Hippocampal formation (tissue), 2 donors: ENCODE results near the gene CNNM3.

Experiments used
- DNase-seq, 2 donors: peaks; one replicate each; lab custom pipeline; 2025; lab: John Stamatoyannopoulos, UW

Gene CNNM3

DNA sequence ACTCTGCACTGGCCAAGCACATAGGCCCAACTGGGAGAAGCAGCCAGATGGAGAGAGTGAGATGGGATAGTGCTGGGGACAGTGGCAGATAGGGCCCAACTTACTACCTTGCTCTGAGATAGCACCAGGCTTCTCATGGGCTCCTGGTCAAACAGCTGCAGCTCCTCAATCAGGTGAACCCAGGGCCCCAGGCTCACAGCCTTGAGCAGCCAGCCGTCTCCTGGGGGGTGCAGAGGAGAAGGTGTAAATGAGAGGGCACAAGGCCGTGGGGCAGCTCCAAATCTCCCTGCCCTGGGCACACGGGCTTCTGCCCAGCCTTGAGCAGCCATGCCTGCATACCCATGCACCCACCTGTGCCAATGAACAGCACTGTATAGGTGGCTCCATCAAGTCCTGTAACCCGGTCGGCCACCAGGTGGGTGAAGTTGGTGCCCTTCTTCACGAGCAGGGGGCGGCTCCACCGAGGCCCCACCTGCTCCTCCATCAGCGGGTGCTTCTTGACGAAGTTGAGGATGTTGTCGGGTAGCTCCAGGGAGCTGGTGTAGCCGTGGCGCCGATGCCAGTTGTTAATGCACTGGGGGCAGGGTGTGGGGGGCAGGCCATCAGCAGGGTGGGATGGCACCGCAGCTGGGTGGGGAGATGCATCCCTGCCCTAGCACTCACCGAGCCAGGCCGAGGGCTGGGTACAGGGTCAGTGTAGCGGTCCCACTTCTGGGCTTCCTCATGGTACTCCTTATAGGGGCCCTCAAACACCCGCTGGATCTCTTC is 47.7 kb downstream of the CNNM3 start:
- no peak for DNase-seq

DNA sequence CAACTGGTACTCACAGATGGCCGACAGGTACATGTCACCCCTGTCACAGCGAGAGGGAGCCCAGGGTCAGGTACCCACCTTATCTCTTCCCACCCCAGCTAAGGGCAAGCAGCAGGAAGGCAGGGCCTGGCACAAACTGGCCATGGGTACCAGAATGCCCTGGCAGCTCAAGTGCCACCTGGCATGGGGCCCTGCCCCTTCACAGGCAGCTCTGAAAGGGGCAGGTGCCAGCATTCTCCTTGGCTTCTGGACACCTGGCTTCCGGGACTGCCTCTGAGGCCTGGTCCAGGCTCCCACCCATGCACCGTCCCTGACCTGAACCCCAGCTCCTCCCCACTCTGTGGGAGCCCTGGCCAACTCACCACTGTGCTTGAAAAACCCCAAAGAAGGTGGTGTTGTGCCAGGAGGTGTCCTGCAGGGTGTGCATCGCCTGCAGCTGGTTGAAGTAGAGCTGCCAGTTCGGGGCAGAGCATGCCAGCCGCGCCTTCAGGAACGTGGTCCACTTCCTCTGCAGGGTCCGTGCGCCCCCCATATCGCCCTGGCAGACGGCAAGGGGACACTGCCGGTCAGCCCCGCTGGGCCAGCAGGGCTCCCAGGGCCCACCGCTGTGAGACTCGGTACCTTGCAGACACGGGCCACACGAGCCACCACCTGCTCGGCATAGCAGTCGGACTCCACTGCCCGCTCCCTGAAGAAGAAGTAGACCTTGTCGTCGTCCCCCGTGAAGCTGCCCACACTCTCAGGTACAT is 48.4 kb downstream of the CNNM3 start:
- no peak for DNase-seq

DNA sequence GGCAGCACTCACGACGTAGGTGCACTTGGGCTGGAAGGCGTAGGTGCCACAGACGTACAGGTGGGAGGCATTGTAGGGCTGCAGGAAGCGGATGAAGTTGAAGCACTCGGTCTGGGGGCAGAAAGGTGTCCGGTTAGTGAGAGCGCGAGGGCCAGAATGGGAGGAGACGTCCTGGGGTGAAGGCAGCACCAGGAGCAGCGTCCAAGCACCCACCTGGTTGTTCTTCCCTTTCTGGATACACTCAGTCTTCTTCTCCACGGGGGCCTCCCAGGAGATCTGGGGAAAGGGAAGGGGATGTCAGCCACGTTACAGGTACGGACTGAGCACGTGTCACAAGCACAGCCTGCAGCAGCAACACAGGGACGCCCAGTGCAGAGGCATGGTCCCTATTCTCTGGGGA is 49.6 kb downstream of the CNNM3 start:
- no peak for DNase-seq

DNA sequence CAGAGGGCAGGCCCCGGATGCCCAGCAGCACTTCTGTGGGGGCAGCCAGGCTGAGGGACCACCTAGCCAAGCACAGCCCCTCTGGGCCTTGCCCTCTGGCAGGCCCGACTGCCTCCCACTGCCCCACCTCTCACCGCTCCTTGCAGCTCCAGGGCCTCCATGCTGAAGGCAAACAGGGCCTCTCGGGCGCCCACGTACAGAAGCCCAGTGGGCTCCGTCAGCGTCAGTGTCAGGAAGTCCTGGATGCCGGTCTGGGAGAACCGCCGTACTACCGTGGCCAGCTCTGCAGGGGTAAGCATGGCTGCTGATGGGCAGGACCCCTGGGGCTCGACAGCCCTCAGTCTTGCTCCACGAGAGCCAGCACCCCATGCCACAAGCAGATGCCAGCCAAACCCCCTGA is 50.1 kb downstream of the CNNM3 start:
- no peak for DNase-seq

DNA sequence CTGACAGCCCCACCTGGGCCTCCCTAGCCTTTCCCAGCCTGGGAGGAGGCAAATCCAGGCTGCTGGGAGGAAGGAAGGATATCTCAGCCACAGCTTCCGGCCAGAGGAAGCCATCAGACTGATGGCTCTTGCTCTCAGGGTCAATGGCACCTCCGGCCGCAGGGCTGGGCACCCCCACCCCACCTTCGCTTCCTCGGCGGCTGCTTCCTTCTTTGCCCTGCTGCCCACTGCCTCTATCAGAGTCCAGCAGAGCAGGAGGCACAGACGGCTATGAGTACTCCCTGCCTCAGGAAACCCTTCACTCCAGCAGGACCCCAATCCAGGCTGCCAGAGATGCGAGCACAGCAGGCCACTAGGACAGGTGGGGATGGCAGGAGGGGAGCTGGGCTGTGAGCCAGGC is 50.5 kb downstream of the CNNM3 start:
- DNase-seq = peak in 1 of 2 donors; percentile 12

DNA sequence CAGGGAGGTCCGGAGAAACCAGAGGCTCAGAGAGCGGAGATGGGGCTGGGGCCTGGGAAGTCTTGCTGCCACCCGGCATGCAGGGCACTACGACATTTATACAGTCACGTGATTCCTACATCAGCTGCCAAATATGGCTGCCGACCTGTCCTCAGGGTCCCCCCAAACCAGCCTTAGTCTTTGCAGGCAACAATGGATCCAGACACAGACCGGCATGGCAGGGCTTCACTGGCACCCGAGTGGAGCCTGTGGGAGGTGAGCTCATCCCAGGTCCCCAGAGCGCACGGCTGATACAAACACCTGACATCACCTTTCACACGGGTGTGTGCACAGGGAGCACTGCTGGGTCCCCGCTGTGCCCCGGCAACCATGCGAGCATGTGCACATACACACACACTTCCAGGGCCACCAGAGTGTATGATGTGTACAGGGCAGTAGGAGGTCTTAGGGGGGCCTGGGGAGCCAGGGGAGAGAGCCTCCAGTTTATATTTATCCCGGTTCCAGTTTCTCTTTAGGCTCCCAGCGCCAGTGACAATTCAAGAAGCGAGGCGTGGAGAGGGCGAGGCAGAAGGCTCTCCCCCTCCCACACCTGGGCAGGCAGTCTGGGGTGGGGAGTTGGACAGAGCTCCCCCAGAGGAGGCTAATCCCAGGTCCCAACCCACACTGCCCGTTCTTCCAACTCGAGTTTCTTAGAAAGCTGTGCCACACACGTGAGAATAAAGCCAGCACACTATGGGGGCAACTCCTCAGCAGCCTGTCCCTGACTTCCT is 51.1 kb downstream of the CNNM3 start:
- no peak for DNase-seq

DNA sequence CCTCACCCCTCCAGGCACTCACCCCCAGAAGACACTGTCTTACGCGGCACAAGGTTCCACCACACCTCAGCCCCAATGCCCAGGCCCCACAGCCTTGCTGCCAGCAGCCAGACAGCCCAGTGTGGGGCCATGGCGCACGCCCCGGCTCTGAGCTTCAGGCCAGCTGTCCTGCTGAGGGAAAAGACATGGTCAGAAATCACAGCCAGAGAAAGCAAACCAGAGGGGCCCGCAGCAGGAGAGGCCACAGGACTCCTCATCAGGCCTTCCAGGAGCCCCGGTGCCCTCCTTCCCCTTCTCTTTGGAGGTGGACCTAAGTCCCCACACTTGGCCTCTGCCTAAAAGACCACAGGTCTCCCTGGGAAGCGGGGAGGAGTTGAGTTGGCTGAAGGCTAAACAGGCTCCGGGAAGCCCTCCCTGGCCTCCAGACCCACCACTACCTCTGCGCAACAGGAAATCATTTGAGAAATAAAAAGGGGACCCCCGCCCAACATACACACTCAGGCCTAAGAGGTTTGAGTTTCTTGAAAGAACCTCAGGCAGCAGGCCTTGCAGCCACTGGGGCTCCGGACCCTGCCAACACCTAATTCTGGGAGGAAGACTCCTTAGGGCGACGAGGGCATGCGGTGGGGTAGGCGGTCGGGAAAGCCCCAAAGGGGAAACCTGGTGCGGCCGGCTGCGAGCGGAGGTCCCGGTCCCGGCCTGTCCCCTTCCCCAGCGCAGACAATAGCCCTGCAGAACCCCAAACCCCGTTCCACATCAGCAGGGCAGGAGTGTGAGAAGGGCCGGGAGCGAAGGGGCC is 51.9 kb downstream of the CNNM3 start:
- DNase-seq = peak in 1 of 2 donors; percentile 13

DNA sequence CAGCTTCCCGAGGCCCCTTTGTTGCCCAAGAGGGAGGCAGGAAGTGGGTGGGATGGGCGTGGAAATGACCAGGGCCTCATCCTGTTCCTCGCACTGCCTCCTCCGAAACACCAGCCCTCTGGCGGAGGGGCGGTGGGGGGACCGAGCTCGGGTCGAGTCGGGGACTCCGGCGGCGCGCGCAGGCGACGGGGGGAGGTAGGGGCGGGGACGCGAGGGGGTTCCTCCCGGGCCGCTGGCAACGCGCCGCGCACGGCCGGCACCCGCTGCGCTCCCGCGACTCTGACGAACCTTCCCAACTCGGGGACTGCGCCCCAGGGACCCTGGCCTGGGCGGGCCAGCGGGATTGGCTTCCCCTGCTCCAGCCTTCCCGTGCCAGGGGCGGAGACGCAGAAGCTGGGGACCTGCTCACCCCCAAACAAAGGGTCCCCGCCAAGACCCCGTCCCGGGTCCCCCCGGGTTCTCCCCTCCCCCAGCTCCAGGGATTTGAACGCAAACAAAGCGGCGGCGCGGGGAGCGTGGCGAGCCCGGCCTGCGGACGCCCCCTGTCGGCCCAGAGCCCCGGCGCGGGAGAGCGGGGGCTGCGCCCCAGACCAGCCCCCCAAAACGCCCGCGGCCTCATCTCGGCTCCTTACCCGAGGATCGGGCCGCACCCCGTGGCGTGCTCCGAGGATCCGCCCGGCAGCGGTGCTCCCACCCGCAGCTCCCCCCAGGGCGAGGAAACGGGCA is 52.6 kb downstream of the CNNM3 start:
- DNase-seq = peak; percentile 39 to 74

DNA sequence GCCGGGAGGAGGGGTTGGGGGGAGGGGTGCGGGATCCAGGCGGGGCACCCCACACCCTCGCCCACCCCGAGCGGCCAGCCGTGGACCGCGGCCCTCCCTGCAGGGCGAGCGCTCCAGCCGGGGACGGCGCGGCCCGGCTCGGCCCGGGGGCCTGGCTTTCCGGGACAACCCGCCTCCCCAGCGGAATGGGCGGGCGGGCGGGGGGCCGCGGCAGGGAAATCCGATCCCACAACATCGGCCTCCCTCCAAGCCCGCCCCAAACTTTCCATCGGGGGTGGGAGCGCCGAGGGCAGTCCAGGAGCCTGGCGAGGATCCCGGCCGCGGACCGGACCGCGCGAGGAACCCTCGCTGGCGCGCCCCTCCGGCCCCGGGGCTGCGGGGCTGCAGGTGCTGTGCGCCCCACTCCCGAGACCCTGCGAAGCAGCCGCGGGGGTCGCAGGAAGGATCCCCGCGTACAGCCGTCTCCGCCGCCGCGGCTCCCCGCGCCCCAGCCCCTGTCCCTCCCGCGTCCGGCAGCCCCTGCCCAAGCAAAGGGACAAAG is 53.3 kb downstream of the CNNM3 start:
- peak in 1 of 2 donors; percentile 74 for DNase-seq

DNA sequence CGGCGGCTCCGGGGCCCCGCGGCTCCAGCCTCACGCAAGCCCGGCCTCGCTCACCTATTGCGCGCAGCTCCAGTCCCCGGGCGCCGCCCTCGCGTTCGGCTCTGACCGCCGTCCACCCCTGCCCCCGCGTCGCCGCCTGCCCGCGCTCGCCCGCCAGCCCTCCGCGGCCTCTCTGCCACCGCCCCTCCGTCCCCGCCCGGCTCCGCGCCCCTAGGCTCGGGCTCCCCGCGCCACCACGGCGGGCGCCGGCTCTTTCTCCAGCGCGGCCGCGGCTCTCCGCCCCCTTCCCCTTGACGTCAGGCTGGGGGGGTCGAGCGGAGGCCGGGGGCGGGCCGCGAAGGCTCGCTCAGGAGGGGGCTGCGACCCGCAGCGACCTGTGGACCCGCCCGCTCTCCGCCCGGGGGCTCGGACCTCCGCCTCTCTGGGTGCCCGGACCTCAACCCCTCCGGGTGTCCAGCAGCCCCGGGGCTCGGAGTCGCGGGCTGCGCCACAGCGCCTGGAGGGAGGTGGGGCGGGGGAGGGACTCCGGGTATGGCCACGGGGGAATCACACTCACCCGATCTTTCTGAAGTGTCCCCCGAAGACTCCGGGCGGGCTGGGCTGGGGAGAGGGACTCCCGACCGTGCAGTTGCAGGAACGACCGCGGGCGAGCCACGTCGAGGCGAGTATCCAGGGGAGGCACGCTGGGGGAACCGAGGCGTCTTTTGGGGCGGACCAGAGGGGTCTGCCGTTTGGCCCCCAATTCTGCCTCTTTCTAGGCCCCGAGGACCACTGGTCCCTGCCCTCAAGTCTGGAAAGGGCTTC is 54.0 kb downstream of the CNNM3 start, which contains the start of gene SEMA4C:
Gene SEMA4C (minus strand): TSS at position 259 of the 804 bp plus-strand sequence. CDS start 2,194 bp downstream, outside the sequence.
- peak; percentile 60 to 76 for DNase-seq

DNA sequence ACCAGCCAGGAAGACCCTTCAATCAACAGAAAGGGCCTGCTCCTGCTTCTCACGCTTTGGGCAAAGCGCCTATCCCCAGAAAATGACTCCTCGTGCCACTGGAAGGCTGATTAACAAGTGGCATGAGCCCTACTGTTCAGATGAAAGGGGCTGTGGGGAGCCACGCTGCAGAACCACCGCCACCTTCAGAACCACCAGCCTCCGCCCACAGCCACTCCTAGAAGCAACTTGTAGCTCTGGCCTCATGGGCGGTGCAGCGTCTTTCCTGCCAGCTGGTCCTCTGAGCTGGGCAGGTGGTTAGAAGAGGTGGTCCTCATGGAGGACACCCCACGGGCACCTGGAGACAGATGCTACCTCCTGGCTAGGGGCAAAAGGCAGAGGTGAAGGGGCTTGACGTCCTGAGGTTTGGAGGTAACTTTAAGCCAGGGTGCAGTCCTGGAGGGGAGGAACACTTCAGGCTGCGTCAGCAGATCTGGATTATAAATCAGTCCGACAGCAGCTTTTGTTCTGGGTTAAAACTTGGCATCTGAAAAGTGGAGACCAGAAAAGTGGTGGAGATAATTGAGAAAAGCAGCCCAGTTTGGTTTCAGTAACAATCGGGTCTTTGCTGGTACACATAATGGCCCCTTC is 54.7 kb downstream of the CNNM3 start:
- peak; percentile 68 to 80 for DNase-seq

DNA sequence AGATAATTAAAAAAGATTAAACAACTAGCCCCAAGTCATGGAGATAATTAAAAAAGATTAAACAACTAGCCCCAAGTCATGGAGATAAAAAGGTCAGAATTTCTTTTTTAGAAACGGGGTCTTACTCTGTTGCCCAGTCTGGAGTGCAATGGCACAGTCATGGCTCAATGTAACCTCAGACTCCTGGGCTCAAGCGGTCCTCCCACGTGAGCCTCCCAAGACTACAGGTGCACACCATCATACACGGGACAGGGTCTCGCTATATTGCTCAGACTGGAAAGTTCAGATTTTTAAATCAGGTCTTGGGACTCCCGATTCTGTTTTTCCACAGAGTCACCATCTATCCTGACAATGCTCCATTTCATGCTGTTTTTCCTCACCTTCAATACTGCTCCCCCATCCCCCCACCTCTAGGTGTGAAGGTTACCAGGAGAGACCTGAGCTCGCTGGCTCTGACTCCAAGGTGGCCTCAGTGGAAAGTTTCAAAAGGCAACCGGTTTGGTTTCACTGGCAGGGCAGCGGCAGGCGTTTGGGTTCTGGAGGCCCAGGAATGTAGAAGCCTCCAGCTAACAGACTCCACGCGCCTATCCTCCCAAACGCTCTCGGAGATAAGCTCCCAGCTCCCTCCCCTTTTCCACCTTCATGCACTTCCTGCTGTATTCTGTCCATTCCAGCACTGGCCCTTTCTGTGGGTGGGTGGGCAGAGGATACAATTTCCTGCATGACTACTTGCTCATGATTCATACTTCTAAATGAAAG is 56.7 kb downstream of the CNNM3 start:
- no peak for DNase-seq

DNA sequence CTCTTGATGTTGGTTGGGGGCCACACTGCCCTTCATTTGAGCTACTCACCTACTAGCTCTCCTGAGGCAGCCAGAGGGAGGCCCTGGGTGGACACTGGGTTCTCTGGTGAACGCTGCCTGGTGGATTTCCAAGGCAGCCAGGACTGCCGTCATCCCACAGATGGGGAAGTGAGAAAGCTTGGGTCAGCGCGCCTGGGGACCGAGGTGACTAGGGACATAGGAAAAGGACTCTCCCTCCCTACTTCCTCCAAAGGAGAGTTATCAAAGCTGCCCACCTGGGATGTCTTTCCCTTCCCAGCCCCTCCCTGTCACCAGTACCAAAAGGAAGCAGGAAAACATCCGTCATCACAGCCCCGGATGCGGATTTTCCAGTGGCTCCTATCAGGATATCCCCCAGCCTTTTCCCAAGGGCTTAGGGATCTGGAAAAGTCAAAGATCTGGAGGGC is 57.6 kb downstream of the CNNM3 start:
- DNase-seq = peak; percentile 24 to 52

DNA sequence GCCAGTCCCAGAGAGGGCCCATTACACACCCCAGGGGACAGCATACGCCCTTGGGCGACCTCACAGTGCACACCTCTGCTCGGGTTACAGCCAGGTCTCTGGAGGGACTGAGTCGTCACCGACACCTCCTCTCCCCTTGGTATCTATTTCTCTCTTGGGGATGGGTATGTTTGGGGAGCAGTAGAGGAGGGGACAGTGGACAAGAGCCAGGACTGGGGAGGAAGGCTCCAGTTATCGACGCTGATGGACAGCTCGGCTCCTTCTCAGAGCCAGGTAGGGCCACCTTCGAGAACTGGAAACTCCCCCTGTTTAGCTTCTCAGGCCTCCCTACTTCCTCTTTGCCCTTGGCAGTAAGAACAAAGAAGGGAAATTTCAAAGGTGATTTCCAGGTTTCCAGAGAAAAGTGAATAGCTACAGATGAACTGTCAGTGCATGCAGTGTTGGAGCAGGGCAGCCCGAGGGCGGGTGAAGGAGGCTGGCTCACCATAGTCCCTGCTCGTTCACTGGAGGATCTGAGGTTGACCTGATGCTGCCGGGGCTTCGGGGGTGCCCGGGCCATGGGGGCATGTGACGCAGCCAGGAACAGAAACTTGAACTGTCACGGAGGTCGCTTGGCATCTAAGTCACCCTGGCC is 58.2 kb downstream of the CNNM3 start:
- no peak for DNase-seq

DNA sequence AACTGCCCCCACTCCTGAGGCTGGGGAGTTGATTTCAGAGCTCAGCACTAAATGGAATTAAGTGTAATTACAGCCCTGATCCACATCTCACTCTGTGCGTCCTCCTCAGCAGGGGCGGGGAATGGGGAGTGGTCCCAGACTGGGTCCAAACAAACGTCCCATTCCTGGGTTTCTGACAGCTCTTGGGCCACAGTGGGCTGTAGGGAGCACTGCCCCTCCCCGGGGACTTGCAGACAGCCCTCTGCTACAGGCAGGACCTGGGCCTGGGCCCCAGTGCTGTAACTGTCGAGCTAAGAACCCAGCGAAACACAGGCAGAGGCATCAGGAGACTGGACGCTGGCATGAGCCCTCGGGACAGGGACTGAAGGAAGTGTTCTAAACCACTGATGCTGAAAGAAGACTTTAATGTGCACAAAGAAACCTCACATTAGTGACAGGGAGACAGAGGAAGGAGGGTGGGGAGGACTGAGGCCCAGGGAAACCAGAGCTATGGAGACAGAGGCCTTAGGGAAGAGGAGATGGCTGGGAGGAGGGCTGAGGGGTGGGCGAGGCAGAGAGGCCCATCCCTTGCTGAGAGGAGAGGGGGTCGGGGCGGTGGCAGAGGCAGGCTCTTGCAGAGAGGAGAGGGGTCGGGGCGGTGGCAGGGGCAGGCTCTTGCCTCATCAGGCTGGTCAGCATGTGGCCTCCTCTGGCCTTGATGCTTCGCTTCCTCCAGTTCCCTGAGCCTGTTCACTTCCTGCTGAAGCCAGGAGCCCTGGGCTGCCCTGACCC is 59.6 kb downstream of the CNNM3 start:
- no peak for DNase-seq

DNA sequence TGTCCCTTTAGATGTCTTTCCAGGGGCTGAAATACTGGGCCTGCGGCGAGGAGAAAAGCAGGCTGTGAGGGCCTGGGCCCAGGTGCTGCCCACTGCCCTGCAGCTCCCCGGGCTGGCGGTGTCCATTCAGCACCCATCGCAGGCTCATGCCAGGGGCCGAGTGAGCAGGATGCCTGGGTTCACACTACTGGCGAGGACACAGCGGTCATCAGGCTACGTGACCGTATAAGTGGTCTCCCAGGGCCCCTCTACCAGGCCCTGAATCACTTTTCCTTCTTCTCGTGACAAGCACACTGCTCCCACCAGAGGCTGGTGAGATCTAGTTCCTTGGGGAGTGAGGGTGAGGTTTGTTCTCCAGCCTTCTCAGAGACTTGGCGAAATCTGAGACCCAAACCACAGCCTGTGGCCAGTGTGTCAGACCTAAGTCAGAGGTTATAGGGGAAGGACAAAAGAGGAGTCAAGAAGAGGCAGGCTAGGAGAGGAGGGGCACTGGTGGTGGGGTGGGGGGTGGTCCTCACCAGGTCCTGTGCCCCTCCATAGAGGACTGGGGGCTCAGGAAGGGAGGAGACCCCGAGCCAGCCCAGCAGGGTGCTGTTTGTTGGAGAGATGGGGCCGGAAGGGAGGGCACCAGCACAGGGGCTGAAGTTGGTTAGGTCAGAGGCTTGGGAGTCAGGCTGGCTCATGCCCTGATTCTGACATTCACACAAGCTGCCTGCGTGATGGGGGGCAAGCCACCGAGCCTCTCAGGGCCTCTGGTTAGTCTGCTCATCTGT is 60.4 kb downstream of the CNNM3 start:
- DNase-seq = no peak
